Activated T-cell treated with anti-CD3 and anti-CD28 coated beads for 4 hours (primary cell): ENCODE measurements around the gene CASP9.
"Not testable (repeated sequence)": the region's sequence is repeated elsewhere in the genome, so short reads cannot be mapped to it uniquely, and the experiment has no call there.

Source experiments
- DNase-seq: peaks from one replicate; pipeline ENCODE4 v3.0.0-alpha.2; 2020

CASP9 gene

DNA sequence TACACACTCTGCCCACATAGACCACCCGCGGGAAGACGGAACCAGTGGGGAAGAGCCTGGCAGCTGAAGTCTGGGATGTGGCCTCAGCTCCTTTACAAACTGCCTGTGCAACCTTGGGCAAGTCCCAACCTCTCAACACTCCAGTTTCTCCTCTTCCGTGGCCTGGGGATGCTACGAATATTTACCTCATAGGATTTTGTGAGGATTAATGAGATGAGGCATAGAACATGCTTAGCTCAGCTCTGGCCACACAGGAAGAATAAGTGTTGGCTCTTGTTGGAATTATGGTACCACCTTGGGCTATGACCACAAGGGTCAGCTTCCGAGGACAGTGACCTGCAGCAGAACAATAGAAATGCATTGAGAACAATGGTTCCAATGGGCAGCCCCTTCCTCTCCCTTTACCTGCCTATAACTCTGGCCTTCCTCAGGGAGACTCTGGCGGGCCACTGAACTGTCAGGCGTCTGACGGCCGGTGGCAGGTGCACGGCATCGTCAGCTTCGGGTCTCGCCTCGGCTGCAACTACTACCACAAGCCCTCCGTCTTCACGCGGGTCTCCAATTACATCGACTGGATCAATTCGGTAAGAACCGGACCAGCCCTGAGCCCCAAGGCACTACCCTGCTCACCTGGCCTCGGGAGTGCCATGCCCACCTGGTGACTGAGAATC, 56.9 kb downstream of the CASP9 start:
- not testable (repeated sequence) for DNase-seq

DNA sequence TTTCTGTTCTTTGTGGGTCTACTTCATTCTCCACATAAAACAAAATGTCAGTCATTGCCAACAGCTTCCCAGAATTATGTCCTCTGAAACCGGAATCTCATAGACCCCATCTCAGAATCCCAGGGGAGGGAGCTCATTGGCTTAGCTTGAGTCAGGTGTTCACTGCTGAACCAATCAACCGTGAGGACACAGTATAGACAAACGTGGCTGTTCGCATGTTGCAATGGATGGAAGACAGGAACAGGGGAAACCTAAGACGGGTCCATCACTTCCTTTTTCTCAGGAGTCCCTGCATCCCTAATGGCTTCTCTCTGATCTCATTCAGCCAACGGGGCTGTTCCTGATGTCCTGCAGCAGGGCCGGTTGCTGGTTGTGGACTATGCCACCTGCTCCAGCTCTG, 58.3 kb downstream of the CASP9 start:
- no peak for DNase-seq

DNA sequence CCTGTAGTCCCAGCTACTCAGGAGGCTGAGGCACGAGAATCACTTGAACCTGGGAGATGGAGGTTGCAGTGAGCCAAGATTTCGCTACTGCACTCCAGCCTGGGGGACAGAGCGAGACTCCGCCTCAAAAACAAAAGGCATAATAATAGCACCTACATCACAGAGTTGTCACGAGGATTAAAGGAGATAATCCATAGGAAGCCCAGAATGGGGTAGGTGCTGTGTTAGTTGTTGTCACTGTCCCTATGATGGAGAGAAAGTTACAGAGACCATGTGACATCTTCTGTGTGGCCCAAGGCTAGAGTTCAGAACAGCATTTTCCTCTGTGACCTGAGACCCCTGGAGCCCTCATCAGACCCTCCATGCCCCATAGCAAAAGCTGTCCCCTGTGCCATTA, 60.1 kb downstream of the CASP9 start:
- DNase-seq, result not testable (repeated sequence)

DNA sequence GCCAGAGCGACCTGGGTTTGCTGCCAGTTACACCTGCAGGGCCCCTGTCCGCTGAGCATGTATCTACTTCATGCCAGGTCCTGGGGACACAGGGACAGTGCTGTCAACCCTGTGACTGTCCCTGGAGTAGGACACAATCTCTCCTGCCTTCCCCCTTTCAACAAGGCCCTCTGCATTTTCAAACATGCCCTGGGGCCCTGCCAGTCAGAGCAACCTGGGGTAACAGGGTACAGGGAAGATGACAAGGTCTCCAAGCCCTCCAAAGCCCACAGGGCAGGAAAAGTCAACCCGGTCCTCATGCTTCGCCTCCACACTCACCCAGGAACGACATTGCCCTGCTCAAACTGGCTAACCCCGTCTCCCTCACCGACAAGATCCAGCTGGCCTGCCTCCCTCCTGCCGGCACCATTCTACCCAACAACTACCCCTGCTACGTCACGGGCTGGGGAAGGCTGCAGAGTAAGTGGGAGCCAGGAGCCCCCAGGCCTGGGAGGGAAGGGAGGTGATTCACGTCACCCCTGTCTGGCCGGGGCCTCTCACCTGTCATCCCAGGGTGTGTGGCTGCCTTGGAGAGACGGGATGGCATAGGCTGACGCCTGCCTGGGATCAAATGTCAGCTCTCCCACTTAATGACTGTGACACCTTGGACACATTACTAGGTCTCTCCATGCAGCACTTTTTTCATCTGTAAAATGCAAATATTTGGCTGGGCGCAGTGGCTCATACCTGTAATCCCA, 60.8 kb downstream of the CASP9 start:
- not testable (repeated sequence) for DNase-seq

DNA sequence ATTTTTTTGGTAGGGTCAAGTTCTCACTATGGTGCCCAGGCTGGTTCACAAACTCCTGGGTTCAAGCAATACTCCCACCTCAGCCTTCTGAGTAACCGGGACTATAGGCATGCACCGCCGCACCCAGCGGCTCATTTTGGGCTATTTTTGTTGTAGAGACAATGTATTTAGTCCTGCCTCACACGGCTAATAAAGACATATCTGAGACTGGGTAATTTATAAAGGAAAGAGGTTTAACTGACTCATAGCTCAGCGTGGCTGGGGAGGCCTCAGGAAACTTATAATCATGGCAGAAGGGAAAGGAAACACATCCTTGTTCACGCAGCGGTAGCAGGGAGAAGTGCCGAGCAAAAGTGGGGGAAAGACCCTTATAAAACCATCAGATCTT, 63.3 kb downstream of the CASP9 start:
- DNase-seq, result no peak

DNA sequence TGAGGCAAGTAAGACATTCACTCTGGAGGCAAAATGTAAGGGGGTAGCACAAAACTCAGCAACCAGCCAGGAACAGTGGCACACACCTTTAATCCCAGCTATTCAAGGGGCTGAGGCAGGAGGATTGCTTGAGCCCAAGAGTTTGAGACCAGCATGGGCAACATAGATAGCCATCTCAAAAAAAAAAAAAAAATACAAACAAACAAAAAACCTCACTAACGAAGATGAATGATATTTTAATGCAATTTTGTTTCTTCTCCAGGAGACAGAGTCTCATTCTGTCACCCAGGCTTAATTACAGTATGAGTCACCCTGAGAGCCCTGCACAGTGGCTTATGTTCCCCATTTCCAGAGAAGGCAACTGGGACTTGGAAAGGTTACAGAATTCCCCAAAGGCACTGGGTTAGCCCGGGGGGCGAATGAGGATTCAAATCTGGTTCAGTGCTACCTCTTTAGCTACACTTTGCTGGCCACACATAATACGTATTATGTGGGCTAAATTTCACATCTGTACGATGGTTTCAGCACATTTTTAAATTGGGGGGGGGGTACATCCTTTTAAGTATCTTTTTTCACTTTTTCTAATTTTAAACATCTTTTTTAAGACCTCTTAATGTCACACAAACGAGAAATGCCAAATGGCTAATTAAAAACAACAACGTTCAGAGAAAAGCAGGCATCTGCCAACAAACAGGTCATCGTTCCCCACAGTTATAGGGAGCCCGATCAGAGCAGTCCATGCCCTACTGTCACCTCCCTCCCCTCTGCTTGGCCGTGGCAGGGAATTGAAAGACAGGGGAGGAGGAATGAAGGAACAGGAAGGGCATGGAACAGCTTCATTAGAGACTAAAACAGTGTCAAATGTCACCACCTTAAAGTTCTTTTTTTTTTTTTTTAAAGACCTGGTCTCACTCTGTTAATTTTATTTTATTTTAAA, 64.0 kb downstream of the CASP9 start:
- no peak for DNase-seq

DNA sequence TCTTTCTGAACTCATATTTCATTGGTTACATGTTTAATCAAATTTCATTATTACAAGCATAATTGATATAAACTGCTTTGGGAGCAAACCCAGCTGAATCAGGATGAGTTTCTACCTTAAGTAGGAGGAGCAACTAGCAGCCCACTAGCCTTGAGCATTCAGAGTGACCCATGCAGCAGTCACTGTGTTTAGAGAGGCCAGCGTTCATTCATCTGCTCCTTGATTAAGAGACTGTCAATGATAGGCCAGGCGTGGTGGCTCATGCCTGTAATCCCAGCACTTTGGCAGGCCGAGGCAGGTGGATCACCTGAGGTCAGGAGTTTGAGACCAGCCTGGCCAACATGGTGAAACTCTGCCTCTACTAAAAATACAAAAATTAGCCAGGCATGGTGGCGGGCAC, 65.6 kb downstream of the CASP9 start:
- not testable (repeated sequence) for DNase-seq

DNA sequence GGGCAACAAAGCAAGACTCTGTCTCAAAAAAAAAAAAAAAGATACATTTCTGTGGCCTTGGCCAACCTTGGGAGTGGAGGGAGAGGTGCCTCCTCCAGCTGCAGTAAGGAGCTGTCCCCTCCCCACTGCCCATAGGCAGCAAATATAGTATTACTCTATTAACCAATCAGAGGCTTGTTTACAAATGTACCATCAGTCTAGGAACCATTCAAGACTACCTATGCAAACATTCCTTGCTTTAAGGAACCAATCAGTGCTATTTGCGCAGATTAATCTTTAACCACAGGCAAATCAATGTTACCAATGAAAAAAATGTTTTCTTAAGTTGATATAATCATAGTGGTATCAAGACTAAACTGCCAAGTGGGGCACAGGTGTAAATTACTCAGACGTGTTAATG, 66.4 kb downstream of the CASP9 start:
- DNase-seq, result no peak

DNA sequence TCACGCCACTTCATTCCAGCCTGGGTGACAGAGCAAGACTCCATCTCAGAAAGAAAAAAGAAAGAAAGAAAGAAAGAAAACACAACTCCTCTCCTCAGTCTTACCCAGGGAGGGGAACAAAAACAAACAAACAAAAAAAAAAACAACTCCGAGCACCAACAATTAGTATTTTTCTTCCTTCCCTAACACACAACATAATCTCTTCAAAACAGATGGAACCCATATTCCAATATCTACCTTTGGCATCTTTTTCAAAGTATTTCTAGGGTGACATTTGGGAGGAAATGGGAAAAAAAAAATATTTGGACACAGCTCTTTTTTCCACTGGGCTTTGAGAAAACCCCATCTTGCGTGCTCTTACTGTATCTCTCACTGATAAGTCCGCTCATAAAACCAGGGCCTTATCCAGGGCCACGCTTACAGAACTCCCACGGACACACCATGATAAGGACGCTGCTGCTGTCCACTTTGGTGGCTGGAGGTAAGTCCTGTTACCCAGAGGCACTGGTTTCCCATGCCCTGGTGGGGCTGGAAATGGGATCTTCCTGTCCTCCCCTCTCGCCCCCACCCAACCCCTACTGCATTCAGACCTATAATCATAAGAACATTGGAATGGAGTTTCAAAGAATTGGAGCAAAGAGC, 67.6 kb downstream of the CASP9 start, which contains the start of gene CELA2A:
Gene CELA2A (plus strand): TSS at position 420 of the 642 bp plus-strand sequence. CDS start 22 bp downstream, at position 442.
- DNase-seq, result no peak

DNA sequence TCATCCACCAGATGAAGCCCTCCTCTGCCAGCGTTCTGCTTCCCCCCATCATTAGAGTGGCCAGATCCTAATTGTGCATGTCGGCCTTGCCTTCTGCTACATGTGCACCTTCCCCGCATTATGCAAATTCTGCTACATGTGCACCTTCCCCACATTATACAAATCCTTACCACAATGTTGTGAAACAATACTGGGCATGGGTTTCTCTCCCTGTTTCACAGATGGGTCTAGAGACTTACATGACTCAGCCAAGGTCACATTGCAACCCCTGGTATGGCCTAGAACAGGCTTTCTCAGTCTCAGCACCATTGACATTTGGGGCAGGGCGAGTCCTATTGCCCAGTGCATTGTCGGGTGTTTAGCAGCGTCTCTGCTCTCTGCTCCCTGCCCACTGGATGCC, 68.5 kb downstream of the CASP9 start:
- no peak for DNase-seq

DNA sequence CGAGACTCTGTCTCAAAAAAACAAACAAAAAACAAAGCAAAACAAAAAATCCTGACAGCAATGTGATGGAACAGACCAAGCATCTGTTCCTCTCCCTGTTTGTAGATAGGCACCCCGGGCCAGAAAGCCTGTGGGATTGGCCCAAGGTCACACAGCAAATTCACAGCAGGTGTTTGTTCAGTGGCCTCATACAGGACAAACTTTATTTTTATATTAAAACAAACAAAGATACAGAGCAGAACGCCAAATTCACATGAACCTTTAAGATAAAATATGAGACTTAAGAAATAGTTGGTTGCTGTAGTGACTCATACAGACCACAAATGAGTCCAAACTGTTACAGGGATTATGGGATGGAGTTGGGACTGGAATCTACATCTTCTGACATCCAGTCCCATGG, 69.8 kb downstream of the CASP9 start:
- no peak for DNase-seq

DNA sequence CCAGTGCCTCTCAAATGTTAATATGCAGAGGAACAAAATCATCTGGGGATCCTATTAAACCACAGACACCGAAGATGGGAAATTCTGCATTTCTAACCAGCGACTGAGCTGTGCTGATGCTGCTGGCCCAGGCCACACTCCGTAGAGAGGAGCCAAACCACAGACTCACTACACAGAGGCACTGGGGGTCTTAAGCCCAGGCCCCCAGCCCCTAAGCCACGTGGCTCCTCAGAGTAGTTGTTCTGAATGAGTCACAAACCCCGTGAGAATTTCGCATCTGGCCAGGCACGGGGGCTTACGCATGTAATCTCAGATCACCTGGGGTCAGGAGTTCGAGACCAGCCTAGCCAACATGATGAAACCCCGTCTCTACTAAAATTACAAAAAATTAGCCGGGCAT, 70.3 kb downstream of the CASP9 start:
- no peak for DNase-seq

DNA sequence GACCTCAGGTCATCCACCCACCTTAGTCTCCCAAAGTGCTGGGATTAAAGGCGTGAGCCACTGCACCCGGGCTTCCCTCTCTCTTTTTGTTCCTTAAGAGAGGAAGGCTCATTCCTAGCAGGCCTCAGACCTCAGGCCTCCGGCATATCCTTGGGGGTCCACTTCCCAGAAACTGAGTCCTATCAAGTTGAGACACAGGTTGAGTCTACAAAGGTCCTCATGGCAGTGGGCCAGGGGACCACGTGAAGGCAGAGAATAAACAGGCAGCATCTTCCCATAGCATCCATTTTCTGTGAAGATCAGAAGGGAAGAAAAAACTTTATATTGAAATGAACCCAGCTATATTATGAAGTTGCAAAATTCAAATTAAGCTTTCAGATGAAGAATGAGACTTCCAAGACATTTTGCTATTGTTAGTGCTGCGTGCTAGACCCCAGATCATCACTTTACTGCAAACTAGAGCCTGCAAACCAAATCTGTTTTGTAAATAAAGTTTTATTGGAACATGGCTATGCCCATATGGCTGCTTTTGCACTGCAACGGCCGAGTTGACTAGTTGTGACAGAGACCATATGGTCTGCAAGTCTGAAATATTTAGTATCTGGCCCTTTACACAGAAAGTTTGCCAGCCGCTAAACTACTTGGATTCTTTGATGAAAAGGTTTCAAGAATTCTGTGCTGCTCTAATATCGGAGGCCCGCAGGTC, 71.0 kb downstream of the CASP9 start:
- DNase-seq, result no peak

DNA sequence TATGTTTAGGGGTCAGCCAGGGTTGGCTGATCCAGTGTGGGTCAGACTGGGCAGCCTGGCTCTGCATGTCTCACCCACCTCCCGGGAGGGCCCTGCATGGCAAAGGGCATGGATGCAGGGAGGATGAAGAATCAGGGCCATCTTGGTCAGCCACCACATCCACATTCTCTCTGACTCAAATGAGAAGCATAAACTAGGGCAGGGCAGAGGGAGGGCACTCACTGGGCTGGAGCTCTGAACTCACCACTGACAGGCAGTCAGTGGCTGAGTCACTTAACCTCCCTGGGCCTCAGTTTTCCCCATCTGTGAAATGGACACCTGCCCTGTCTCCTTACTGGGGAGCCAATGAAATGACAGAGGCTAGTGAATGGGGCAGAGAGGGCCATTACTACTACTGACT, 71.8 kb downstream of the CASP9 start:
- DNase-seq, result no peak

DNA sequence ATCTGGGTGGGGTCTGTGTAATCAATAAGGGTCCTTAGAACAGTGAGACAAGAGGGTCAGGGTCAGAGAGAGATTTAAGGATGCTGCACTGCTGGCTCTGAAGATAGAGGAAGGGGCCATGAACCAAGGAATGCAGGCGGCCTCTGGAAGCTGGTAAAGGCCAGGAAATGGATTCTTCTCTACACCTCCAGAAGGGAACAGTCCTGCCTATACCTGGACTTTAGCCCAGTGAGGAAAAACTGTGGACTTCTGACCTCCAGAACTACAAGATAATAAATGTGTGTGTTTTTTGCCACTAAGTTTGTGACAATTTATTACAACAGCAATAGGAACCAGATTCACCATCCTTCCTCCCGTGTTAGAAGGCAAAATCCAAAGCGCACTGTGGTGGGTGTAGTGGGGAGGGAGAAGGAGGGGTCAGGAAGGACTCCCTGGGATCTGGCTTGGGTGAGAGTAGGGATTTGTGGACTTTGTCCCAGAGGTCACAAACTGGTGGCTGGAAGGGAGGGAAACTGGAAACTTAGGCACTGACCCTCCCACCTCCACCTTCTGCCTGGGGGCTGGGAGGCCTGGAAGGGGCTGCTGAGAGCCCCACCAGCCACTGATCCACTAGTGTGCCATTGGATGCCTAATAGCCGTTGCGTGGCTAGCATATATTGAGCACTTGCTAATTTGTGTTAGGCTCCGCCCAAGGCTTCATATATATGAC, 72.8 kb downstream of the CASP9 start:
- no peak for DNase-seq

DNA sequence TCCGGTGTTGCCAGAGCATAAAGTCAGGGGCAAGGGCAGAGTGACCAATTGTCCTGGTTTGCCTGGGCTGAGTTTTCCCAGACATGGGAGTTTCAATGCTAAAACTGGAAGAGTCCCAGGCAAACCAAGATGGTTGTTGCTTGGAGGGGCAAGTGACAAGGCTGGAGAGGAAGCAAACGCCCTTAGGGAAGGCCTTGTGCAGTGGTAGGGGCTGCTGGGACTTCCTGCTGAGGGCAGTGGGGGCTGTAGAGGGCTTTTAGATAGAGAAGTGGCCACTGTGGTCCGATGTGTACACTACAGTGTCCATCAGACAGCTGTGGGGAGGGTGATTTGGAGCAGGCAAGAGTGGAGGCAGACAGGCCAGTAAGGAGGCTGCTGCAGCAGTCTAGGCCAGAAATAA, 74.4 kb downstream of the CASP9 start:
- DNase-seq, result no peak

DNA sequence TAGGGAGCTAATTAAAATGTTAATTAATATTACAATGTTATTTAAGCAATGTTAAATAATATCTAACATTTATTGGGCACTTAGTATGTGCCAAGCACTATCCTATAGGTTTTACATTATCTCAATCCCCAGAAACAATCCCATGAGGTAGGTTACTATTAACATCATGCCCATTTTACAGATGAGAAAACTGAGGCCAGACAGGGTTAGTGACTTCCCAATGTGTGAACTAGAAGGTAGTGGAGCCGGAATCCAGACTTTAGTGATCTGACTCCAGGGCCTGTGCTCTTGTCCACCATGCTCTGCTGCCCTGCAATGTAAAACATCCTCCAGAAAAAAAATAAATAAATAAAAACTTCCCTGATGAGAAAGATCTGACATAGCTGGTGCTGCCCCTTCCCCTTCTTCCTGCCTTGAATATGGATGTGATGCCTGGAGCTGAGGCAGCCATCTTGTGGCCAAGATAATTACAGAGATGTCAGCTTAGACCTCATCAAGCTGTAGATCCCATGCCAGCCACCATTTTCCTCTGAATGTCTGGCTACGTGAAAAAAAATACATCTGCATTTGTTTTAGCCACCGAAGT, 75.0 kb downstream of the CASP9 start:
- DNase-seq, result no peak

DNA sequence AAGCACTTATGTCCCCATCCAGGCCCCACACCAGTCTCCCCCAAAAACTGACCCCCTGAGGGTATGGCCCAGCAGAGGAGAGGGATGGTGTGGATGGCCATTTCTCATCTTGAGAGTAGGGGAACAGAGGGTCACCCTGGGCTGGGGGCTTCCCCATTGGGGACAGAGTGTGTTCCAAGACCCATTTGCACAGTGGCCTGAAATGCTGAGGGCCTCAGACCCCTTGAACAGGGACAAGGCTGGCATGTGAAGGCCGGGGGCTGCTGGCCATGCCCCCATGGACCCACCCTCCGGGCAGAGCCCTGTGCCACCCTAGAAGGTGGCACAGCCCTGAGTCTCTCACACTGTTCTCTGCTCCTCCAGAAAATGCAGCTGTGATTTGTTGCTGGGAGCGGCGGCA, 77.8 kb downstream of the CASP9 start:
- no peak for DNase-seq

DNA sequence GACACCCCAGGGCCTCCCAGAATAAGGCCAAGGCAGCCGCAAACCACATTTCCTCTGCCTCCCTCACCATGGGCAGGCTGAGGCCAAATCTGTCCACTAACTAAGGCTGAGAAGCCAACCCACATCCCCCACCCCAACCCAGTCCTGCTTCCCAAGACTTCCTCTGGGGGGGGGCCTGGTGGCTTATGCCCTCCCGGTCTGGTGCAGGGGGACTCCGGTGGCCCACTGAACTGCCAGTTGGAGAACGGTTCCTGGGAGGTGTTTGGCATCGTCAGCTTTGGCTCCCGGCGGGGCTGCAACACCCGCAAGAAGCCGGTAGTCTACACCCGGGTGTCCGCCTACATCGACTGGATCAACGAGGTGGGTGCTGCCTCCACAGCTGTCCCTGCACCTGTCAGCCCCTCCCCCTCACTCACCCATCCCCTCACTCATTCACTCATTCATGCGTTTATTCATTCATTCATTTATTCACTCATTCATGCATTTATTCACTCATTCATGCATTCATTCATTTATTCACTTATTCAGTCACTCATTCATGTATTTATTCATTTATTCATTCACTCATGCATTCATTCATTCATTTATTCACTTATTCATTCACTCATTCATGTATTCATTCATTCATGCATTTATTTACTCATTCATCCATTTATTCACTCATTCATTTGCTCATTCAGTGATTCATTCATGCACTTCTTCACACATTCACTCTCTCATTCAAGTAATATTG, 78.5 kb downstream of the CASP9 start:
- no peak for DNase-seq
